ENCODE measurements around the gene ADAMTS8. TPM values are rescaled to one million over a fixed set of nuclear protein-coding genes. Genes with fewer than 3 reads are reported as not detected.
A peak's percentile ranks its signal among the peaks of the same experiment; 100 is the strongest.

Gene ADAMTS8
- total and polyA plus RNA-seq, 2 donors (not counting 3 experiments of a cell fraction or from before 2014, with no cell fraction given): not detected

GRCh38 chr11:130451231-130452019, 23.0 kb upstream of the ADAMTS8 start:
- Histone ChIP-seq H4K20me1 (replicated peaks; ENCODE audit: control insufficient read depth, extremely low read depth, insufficient read depth, low read length) (no peaks in the 10 kb centered on the region), H2AFZ (ENCODE audit: low read depth, low read length) (no peak overlapping the region), H3K9me3 (replicated peaks; ENCODE audit: control insufficient read depth, insufficient read depth, low read length) (no peaks in the 10 kb centered on the region), H3K4me1 (ENCODE audit: control insufficient read depth, extremely low read depth, insufficient read depth, low read length) (no peaks in the 10 kb centered on the region), H3K4me2 (ENCODE audit: insufficient read depth, low read length) (no peak overlapping the region), H3K9me1 (replicated peaks; ENCODE audit: control insufficient read depth, extremely low read depth, insufficient read depth, low read length) (no peaks in the 10 kb centered on the region), H3K27ac (ENCODE audit: insufficient read depth, low read depth, low read length) (no peak overlapping the region), H3K36me3 (ENCODE audit: control insufficient read depth in 2 of 2, extremely low read depth in 1 of 2, insufficient read depth in 2 of 2, low read length in 2 of 2) (no peaks in the 10 kb centered on the region), H3K4me3 (replicated peaks in 1 of 3; ENCODE audit: insufficient read depth in 1 of 3, low read depth in 1 of 3, low read length in 3 of 3) (no peak overlapping the region), H3K79me2 (ENCODE audit: control insufficient read depth, insufficient read depth, low read length) (no peaks in the 10 kb centered on the region), H3K9ac (replicated peaks; ENCODE audit: extremely low read depth, insufficient read depth, low read length) (no peak overlapping the region), H3K27me3 (ENCODE audit: control insufficient read depth in 2 of 2, insufficient read depth in 2 of 2, low read length in 2 of 2) (peaks cover 27 to 34% of the 10 kb centered on the region in 2 experiments)
- ChIA-PET POLR2A (no interaction called here), CTCF (interaction anchor here (0.6 to 1.5 kb wide), 4 partner anchors 16 to 411 kb away, joined by 3 to 6 read pairs (median 4); no protein-coding TSS in a partner anchor)
- BruUV-seq (replicated peaks): no TSS peak
- dilution Hi-C loops (cut with MboI; ENCODE audit: extremely low pct_ligation_motif_present, low sequenced_read_pairs): no loop called here
- no peak for DNase-seq (ENCODE audit: low read depth, low spot score)
- no peak for FAIRE-seq
- TF ChIP-seq MAX (IDR thresholded peaks at IDR 0.05; ENCODE audit: insufficient read depth, insufficient read length): no peak
- TF ChIP-seq FOS (IDR thresholded peaks at IDR 0.05; ENCODE audit: borderline replicate concordance, insufficient read depth, low read length): peak; percentile 8
- intact Hi-C loops (cut with micrococcal nuclease): loop anchor here (5.0 kb wide), 1 partner anchor 181 kb away; no protein-coding TSS in a partner anchor

GRCh38 chr11:130449996-130450769, 21.8 kb upstream of the ADAMTS8 start:
- Histone ChIP-seq H4K20me1 (replicated peaks; ENCODE audit: control insufficient read depth, extremely low read depth, insufficient read depth, low read length) (no peaks in the 10 kb centered on the region), H3K9ac (replicated peaks; ENCODE audit: extremely low read depth, insufficient read depth, low read length) (no peak overlapping the region), H3K9me1 (replicated peaks; ENCODE audit: control insufficient read depth, extremely low read depth, insufficient read depth, low read length) (no peaks in the 10 kb centered on the region), H3K4me2 (ENCODE audit: insufficient read depth, low read length) (no peak overlapping the region), H3K4me3 (replicated peaks in 1 of 3; ENCODE audit: insufficient read depth in 1 of 3, low read depth in 1 of 3, low read length in 3 of 3) (no peak overlapping the region), H3K4me1 (ENCODE audit: control insufficient read depth, extremely low read depth, insufficient read depth, low read length) (no peaks in the 10 kb centered on the region), H3K36me3 (ENCODE audit: control insufficient read depth in 2 of 2, extremely low read depth in 1 of 2, insufficient read depth in 2 of 2, low read length in 2 of 2) (no peaks in the 10 kb centered on the region), H3K27ac (ENCODE audit: insufficient read depth, low read depth, low read length) (no peak overlapping the region), H3K79me2 (ENCODE audit: control insufficient read depth, insufficient read depth, low read length) (no peaks in the 10 kb centered on the region), H3K9me3 (replicated peaks; ENCODE audit: control insufficient read depth, insufficient read depth, low read length) (no peaks in the 10 kb centered on the region), H2AFZ (ENCODE audit: low read depth, low read length) (no peak overlapping the region), H3K27me3 (ENCODE audit: control insufficient read depth in 2 of 2, insufficient read depth in 2 of 2, low read length in 2 of 2) (peaks cover 27 to 34% of the 10 kb centered on the region in 2 experiments)
- no peak for TF ChIP-seq MAX (IDR thresholded peaks at IDR 0.05; ENCODE audit: insufficient read depth, insufficient read length)
- no peak for TF ChIP-seq GATA2 (IDR thresholded peaks at IDR 0.05; ENCODE audit: insufficient read depth, insufficient read length, low read depth, low read length)
- TF ChIP-seq POLR2A (IDR thresholded peaks at IDR 0.05; ENCODE audit: low read depth, low read length): no peak
- no peak for TF ChIP-seq FOS (IDR thresholded peaks at IDR 0.05; ENCODE audit: borderline replicate concordance, insufficient read depth, low read length)
- TF ChIP-seq EZH2 (IDR thresholded peaks at IDR 0.05; ENCODE audit: borderline replicate concordance, low read depth, low read length, severe bottlenecking): no peak
- no peak for TF ChIP-seq CTCF (IDR thresholded peaks at IDR 0.05; ENCODE audit: extremely low read depth in 1 of 2, insufficient read depth in 1 of 2, low read depth in 1 of 2, low read length in 2 of 2)
- POLR2A ChIA-PET: no interaction called here
- dilution Hi-C loops (cut with MboI; ENCODE audit: extremely low pct_ligation_motif_present, low sequenced_read_pairs): loop anchor here (25.0 kb wide), 1 partner anchor 412 kb away; no protein-coding TSS in a partner anchor
- CTCF ChIA-PET: interaction anchor here (1.2 to 1.5 kb wide), 3 partner anchors 15 to 412 kb away, joined by 3 to 6 read pairs (median 3); no protein-coding TSS in a partner anchor
- intact Hi-C loops (cut with micrococcal nuclease): loop anchor here (5.0 kb wide), 1 partner anchor 182 kb away; no protein-coding TSS in a partner anchor
- FAIRE-seq (no peak), DNase-seq (ENCODE audit: low read depth, low spot score) (no peak)
- no TSS peak for BruUV-seq (replicated peaks)

All from endothelial cell of umbilical vein (primary cell).